ENCODE results near the gene LAMA3. TPM values are rescaled to one million over a fixed set of nuclear protein-coding genes. Genes with fewer than 3 reads are reported as not detected.

Gene LAMA3
- total and polyA plus RNA-seq, 2 experiments from 2014 or later: 3.9 to 4.9 TPM

- Histone ChIP-seq H3K9me2 (ENCODE audit: insufficient read depth) (no peaks in the 10 kb centered on the region; the same call in none of the 2 replicates), H3K27me3 (ENCODE audit: insufficient read depth) (no peaks in the 10 kb centered on the region), H3K27ac (ENCODE audit: low read depth) (no peak overlapping the region), H3K36me3 (ENCODE audit: insufficient read depth) (no peaks in the 10 kb centered on the region), H4K20me1 (replicated peaks; ENCODE audit: insufficient read depth) (no peaks in the 10 kb centered on the region), H2AFZ (no peak overlapping the region), H3K79me2 (replicated peaks; ENCODE audit: insufficient read depth) (no peaks in the 10 kb centered on the region), H3K4me1 (ENCODE audit: insufficient read depth) (no peaks in the 10 kb centered on the region), H3K4me3 (no peak overlapping the region), H3K4me2 (no peak overlapping the region), H3F3A (replicated peaks; ENCODE audit: low read depth) (no peaks in the 10 kb centered on the region)
- H3K27ac Mint-ChIP-seq: no peak overlapping the region
- no peak for TF ChIP-seq EZH2 (IDR thresholded peaks at IDR 0.05; ENCODE audit: low read depth, unreplicated experiment)
- TF ChIP-seq POLR2AphosphoS5 (IDR thresholded peaks at IDR 0.05; ENCODE audit: low read depth): no peak
- TF ChIP-seq EZH2phosphoT487 (IDR thresholded peaks at IDR 0.05; ENCODE audit: unreplicated experiment): no peak
- TF ChIP-seq JUNB (IDR thresholded peaks at IDR 0.05; ENCODE audit: unreplicated experiment): no peak
- TF ChIP-seq ETS1 (IDR thresholded peaks at IDR 0.05): no peak
- no peak for TF ChIP-seq ZNF331 (CRISPR knock-in tag; IDR thresholded peaks at IDR 0.05; ENCODE audit: low read depth)
- no peak for TF ChIP-seq STAT1 (IDR thresholded peaks at IDR 0.05; ENCODE audit: unreplicated experiment)
- TF ChIP-seq ZNF462 (CRISPR knock-in tag; IDR thresholded peaks at IDR 0.05): no peak
- TF ChIP-seq CREB1 (CRISPR knock-in tag; IDR thresholded peaks at IDR 0.05; ENCODE audit: low read depth): no peak
- TF ChIP-seq ZNF114 (CRISPR knock-in tag; IDR thresholded peaks at IDR 0.05): no peak
- no peak for TF ChIP-seq CTCF (conservative IDR thresholded peaks at IDR 0.05; ENCODE audit: low read depth in 2 of 2)
- no peak for TF ChIP-seq NANOG (IDR thresholded peaks at IDR 0.05; ENCODE audit: borderline replicate concordance)
- TF ChIP-seq REST (IDR thresholded peaks at IDR 0.05; ENCODE audit: unreplicated experiment): no peak
- no peak overlapping the region for H3K4me3 Mint-ChIP-seq
- H3K4me1 Mint-ChIP-seq: no peaks in the 10 kb centered on the region; the same call in 2 of the 3 replicates
- H3K9me3 Mint-ChIP-seq: no peaks in the 10 kb centered on the region
- DNase-seq (ENCODE audit: low spot score) (no peak), ATAC-seq (no peak)
- H3K36me3 Mint-ChIP-seq (ENCODE audit: low read depth): no peaks in the 10 kb centered on the region; the same call in 2 of the 3 replicates
- no peaks in the 10 kb centered on the region for H3K27me3 Mint-ChIP-seq (ENCODE audit: insufficient read depth, low read depth, poor library complexity)
These were observed 148.3 kb downstream of the LAMA3 start for GRCh38 chr18:23837591-23837990.
